ENCODE data around the gene IPPK.

The IPPK gene
- 20.2 to 38.8 (median 33.0) reads per million in 4 experiments for total RNA-seq

GRCh38 chr9:92669890-92670708 lies at the start of gene IPPK:
IPPK (minus strand) TSS chr9:92670131; CDS start chr9:92669988, 143 bp downstream.
- DNase-seq = peak; percentile 94

- no peak for DNase-seq
These were observed 49.2 kb upstream of the IPPK start for GRCh38 chr9:92719028-92719647.

GRCh38 chr9:92718086-92719001 lies 48.4 kb upstream of the IPPK start:
- no peak for DNase-seq

- DNase-seq = no peak
These were observed 47.5 kb upstream of the IPPK start for GRCh38 chr9:92717201-92718085.

- DNase-seq = peak; percentile 85
These were observed 46.6 kb upstream of the IPPK start for GRCh38 chr9:92716557-92716956.

- DNase-seq = no peak
These were observed 45.7 kb upstream of the IPPK start for GRCh38 chr9:92715488-92716231.

GRCh38 chr9:92714787-92715487 lies 45.0 kb upstream of the IPPK start:
- DNase-seq = no peak

- no peak for DNase-seq
These were observed 44.1 kb upstream of the IPPK start for GRCh38 chr9:92714016-92714415.

GRCh38 chr9:92713528-92713927 lies 43.6 kb upstream of the IPPK start:
- no peak for DNase-seq

- no peak for DNase-seq
These were observed 42.8 kb upstream of the IPPK start for GRCh38 chr9:92712767-92713166.

- DNase-seq = no peak
These were observed 41.9 kb upstream of the IPPK start for GRCh38 chr9:92711844-92712243.

GRCh38 chr9:92711146-92711545 lies 41.2 kb upstream of the IPPK start:
- DNase-seq = no peak

GRCh38 chr9:92710368-92710767 lies 40.4 kb upstream of the IPPK start:
- no peak for DNase-seq

- no peak for DNase-seq
These were observed 40.0 kb upstream of the IPPK start for GRCh38 chr9:92709954-92710353.

- no peak for DNase-seq
These were observed 39.3 kb upstream of the IPPK start for GRCh38 chr9:92709240-92709639.

GRCh38 chr9:92707530-92707929 lies 37.6 kb upstream of the IPPK start:
- DNase-seq = no peak

- DNase-seq = no peak
These were observed 36.4 kb upstream of the IPPK start for GRCh38 chr9:92706218-92706940.

GRCh38 chr9:92704528-92704927 lies 34.6 kb upstream of the IPPK start:
- no peak for DNase-seq

GRCh38 chr9:92696619-92697018 lies 26.7 kb upstream of the IPPK start:
- DNase-seq = no peak

- no peak for DNase-seq
These were observed 17.0 kb upstream of the IPPK start for GRCh38 chr9:92686954-92687353.

Data from effector CD8-positive, alpha-beta T cell (primary cell).